ENCODE measurements around the gene DDX59. TPM values are rescaled to one million over a fixed set of nuclear protein-coding genes. Genes with fewer than 3 reads are reported as not detected.
"Not testable (repeated sequence)": the region's sequence is repeated elsewhere in the genome, so short reads cannot be mapped to it uniquely, and the experiment has no call there.

DDX59 gene
- polyA plus RNA-seq, 2 donors: 11.9 to 29.2 TPM

DNA sequence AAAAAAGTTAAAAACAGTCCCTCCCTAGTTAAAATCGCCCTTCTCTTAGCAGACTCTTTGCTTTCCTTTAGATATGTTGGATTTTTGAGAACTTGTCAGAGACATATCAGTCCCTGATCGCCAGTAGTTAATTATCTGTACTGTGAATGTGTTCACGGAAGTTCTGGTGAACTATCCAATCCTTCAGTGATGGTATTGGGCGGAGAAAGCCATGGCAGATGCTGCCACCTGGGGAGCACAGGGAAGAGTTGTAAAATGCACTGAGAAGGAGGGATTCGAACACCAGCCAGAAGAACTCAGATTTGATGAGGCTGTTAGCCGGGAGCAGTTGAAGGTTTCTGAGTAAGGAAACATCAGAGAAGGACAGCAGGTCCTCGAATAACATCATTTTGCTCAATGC, 31.6 kb downstream of the DDX59 start:
- 82 to 89% methylated on average over 7 of the region's 7 CpGs for WGBS, 2 donors
- no peaks in the 10 kb centered on the region for H3K27me3 ChIP-seq (ENCODE audit: control insufficient read depth in 1 of 2, insufficient read depth in 2 of 2, low read length in 2 of 2)
- no peaks in the 10 kb centered on the region for H3K36me3 ChIP-seq (ENCODE audit: control insufficient read depth in 2 of 2, insufficient read depth in 2 of 2, low read length in 1 of 2)
- no peak overlapping the region for H3K27ac ChIP-seq (ENCODE audit: low read depth in 2 of 2, low read length in 1 of 2)
- H3K4me1 ChIP-seq (ENCODE audit: control insufficient read depth in 2 of 2, insufficient read depth in 2 of 2, low read length in 1 of 2): no peaks in the 10 kb centered on the region
- H3K4me3 ChIP-seq (ENCODE audit: low read depth in 1 of 2, low read length in 2 of 2): no peak overlapping the region
- no peaks in the 10 kb centered on the region for H3K9me3 ChIP-seq (ENCODE audit: control insufficient read depth in 2 of 2, insufficient read depth in 1 of 2, low read depth in 1 of 2, low read length in 1 of 2)

GRCh38 chr1:200636681-200637080, 33.0 kb downstream of the DDX59 start:
- H3K36me3 ChIP-seq (ENCODE audit: control insufficient read depth in 2 of 2, insufficient read depth in 2 of 2, low read length in 1 of 2): no peaks in the 10 kb centered on the region
- H3K9me3 ChIP-seq (ENCODE audit: control insufficient read depth in 2 of 2, insufficient read depth in 1 of 2, low read depth in 1 of 2, low read length in 1 of 2): no peaks in the 10 kb centered on the region
- WGBS, 2 donors: 95 to 99% methylated on average over 2 of the region's 2 CpGs
- H3K4me1 ChIP-seq (ENCODE audit: control insufficient read depth in 2 of 2, insufficient read depth in 2 of 2, low read length in 1 of 2): no peaks in the 10 kb centered on the region
- no peak overlapping the region for H3K27ac ChIP-seq (ENCODE audit: low read depth in 2 of 2, low read length in 1 of 2)
- H3K27me3 ChIP-seq (ENCODE audit: control insufficient read depth in 1 of 2, insufficient read depth in 2 of 2, low read length in 2 of 2): no peaks in the 10 kb centered on the region
- no peak overlapping the region for H3K4me3 ChIP-seq (ENCODE audit: low read depth in 1 of 2, low read length in 2 of 2)

DNA sequence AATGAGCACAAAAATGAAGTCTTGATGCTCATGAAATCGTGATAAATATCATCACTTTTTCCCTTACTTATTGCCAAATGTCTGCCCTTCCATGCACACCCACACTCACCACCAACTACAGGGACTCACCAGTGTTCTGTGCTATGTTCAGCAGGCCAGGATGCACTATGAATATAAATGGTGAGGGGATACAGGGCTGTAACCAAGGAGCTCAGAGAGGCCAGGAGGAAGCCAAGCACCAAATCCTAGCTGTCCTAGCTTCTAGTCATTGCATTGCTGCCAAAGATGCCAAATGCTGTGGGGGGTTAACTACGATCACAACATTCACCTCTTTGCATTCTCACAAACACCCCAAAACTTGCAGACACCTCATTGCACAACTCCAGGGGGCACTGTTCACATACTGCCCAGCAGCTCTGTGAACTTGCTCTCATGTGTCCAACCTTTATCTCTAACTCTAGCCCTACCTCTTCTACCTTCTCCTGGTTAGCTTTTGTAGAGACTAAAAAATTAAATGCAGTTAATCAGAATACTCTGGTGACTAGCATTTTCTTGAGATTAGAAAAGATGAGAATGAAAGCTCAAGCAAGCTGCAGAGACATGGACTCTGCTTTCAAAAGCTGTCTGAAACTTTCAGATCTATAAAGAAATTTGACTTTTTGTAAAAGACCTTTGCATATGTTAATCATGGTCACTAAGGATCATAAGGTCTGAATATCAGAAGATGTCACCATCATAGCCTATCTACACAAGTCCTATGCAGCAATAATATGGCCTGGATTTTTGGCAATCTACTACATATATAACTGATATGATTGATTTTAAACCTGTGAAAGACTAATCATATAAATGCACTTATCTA, 35.2 kb downstream of the DDX59 start:
- 40 to 44% methylated on average over 2 of the region's 2 CpGs for WGBS, 2 donors
- H3K9me3 ChIP-seq (ENCODE audit: control insufficient read depth in 2 of 2, insufficient read depth in 1 of 2, low read depth in 1 of 2, low read length in 1 of 2): no peaks in the 10 kb centered on the region
- H3K4me1 ChIP-seq (ENCODE audit: control insufficient read depth in 2 of 2, insufficient read depth in 2 of 2, low read length in 1 of 2): no peaks in the 10 kb centered on the region
- H3K36me3 ChIP-seq (ENCODE audit: control insufficient read depth in 2 of 2, insufficient read depth in 2 of 2, low read length in 1 of 2): peaks cover 0 to 6% of the 10 kb centered on the region in 2 donors
- H3K27me3 ChIP-seq (ENCODE audit: control insufficient read depth in 1 of 2, insufficient read depth in 2 of 2, low read length in 2 of 2): no peaks in the 10 kb centered on the region
- no peak overlapping the region for H3K4me3 ChIP-seq (ENCODE audit: low read depth in 1 of 2, low read length in 2 of 2)
- no peak overlapping the region for H3K27ac ChIP-seq (ENCODE audit: low read depth in 2 of 2, low read length in 1 of 2)

- peaks cover 0 to 6% of the 10 kb centered on the region in 2 donors for H3K36me3 ChIP-seq (ENCODE audit: control insufficient read depth in 2 of 2, insufficient read depth in 2 of 2, low read length in 1 of 2)
- no peak overlapping the region for H3K4me3 ChIP-seq (ENCODE audit: low read depth in 1 of 2, low read length in 2 of 2)
- no peaks in the 10 kb centered on the region for H3K9me3 ChIP-seq (ENCODE audit: control insufficient read depth in 2 of 2, insufficient read depth in 1 of 2, low read depth in 1 of 2, low read length in 1 of 2)
- no peaks in the 10 kb centered on the region for H3K4me1 ChIP-seq (ENCODE audit: control insufficient read depth in 2 of 2, insufficient read depth in 2 of 2, low read length in 1 of 2)
- 85 to 86% methylated on average over 1 of the region's 1 CpG for WGBS, 2 donors
- no peaks in the 10 kb centered on the region for H3K27me3 ChIP-seq (ENCODE audit: control insufficient read depth in 1 of 2, insufficient read depth in 2 of 2, low read length in 2 of 2)
- no peak overlapping the region for H3K27ac ChIP-seq (ENCODE audit: low read depth in 2 of 2, low read length in 1 of 2)
Observed at GRCh38 chr1:200631375-200631774, 38.3 kb downstream of the DDX59 start.

- H3K4me3 ChIP-seq (ENCODE audit: low read depth in 1 of 2, low read length in 2 of 2); H3K27me3 ChIP-seq (ENCODE audit: control insufficient read depth in 1 of 2, insufficient read depth in 2 of 2, low read length in 2 of 2); H3K27ac ChIP-seq (ENCODE audit: low read depth in 2 of 2, low read length in 1 of 2); H3K9me3 ChIP-seq (ENCODE audit: control insufficient read depth in 2 of 2, insufficient read depth in 1 of 2, low read depth in 1 of 2, low read length in 1 of 2); H3K4me1 ChIP-seq (ENCODE audit: control insufficient read depth in 2 of 2, insufficient read depth in 2 of 2, low read length in 1 of 2); H3K36me3 ChIP-seq (ENCODE audit: control insufficient read depth in 2 of 2, insufficient read depth in 2 of 2, low read length in 1 of 2): not testable (repeated sequence)
- 96 to 97% methylated on average over 8 of the region's 8 CpGs for WGBS, 2 donors
Observed at GRCh38 chr1:200630515-200630899, 39.2 kb downstream of the DDX59 start.

DNA sequence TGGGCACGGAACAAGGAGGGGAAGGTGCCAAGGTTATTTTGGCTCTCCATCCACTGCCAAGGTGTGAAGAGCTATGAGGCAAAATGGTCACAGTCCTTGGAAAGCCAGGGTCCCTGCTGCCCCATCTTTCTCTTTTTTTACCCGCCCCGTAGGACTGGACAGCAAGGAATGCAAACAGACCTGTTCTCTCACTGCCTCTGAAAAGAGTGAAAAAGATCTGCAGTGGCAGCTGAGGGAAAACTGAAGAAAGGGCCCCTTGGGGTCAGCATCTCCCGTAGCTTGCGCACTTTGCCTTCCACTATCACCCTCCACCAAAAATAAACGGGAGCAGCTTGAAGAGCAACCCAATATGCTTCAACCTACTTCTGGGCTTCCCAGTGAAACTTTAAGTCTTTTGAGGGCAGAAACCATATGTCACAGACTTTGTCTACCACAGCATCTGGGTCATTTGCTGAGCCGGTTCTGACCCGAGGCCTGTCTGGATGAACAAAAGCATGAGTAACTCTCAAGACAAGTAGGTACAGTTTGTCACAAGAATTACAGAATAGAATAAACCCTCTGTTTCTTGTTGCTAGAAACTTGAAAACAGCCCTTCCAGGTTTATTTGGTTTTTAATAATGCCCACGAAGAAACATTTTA, 39.7 kb downstream of the DDX59 start:
- Histone ChIP-seq H3K27ac (ENCODE audit: low read depth in 2 of 2, low read length in 1 of 2) (no peak overlapping the region), H3K4me1 (ENCODE audit: control insufficient read depth in 2 of 2, insufficient read depth in 2 of 2, low read length in 1 of 2) (no peaks in the 10 kb centered on the region), H3K9me3 (ENCODE audit: control insufficient read depth in 2 of 2, insufficient read depth in 1 of 2, low read depth in 1 of 2, low read length in 1 of 2) (no peaks in the 10 kb centered on the region), H3K27me3 (ENCODE audit: control insufficient read depth in 1 of 2, insufficient read depth in 2 of 2, low read length in 2 of 2) (no peaks in the 10 kb centered on the region), H3K4me3 (ENCODE audit: low read depth in 1 of 2, low read length in 2 of 2) (no peak overlapping the region), H3K36me3 (ENCODE audit: control insufficient read depth in 2 of 2, insufficient read depth in 2 of 2, low read length in 1 of 2) (peaks cover 0 to 6% of the 10 kb centered on the region in 2 donors)
- 80 to 81% methylated on average over 9 of the region's 9 CpGs for WGBS, 2 donors

DNA sequence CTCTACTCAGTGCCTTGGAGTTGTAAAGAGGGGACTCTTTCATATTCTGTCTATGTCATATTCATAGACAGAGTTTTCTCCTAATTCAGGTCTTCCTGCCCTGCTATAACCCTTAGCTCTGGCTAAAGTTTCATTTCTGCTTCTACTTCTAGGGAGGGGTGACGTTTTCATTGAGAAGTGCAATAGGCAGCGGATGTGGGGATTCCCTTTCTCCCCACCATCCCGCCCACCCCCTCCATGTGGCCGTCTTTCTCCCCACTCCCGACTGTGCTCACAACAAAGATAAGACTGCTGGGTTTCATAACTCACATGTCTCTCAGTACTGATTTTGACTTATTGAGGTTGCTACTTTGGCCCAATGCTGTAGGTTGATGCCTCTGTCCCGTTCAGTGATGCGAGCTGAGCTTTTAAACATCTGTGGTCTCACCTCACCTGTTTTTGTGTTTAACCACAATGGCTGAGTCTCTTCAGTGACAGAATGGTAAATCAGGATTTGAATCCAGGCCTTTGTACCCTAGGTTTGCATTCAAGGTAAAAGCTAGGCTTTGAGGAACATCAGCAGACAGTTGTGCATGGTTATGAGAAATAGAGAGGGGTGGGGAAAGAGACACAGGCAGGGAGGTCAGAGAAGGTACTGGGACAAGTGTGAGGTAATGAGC, 41.4 kb downstream of the DDX59 start:
- 72 to 73% methylated on average over 7 of the region's 7 CpGs for WGBS, 2 donors
- H3K27ac ChIP-seq (ENCODE audit: low read depth in 2 of 2, low read length in 1 of 2): no peak overlapping the region

GRCh38 chr1:200627575-200628222, 42.0 kb downstream of the DDX59 start:
- no peak overlapping the region for H3K27ac ChIP-seq (ENCODE audit: low read depth in 2 of 2, low read length in 1 of 2)
- H3K9me3 ChIP-seq (ENCODE audit: control insufficient read depth in 2 of 2, insufficient read depth in 1 of 2, low read depth in 1 of 2, low read length in 1 of 2): no peaks in the 10 kb centered on the region
- no peaks in the 10 kb centered on the region for H3K4me1 ChIP-seq (ENCODE audit: control insufficient read depth in 2 of 2, insufficient read depth in 2 of 2, low read length in 1 of 2)
- H3K4me3 ChIP-seq (ENCODE audit: low read depth in 1 of 2, low read length in 2 of 2): no peak overlapping the region
- H3K36me3 ChIP-seq (ENCODE audit: control insufficient read depth in 2 of 2, insufficient read depth in 2 of 2, low read length in 1 of 2): peaks cover 0 to 6% of the 10 kb centered on the region in 2 donors
- 86 to 88% methylated on average over 1 of the region's 1 CpG for WGBS, 2 donors
- H3K27me3 ChIP-seq (ENCODE audit: control insufficient read depth in 1 of 2, insufficient read depth in 2 of 2, low read length in 2 of 2): no peaks in the 10 kb centered on the region

More for the DNA sequence above, 41.4 kb downstream of the DDX59 start:
- Histone ChIP-seq H3K9me3 (ENCODE audit: control insufficient read depth in 2 of 2, insufficient read depth in 1 of 2, low read depth in 1 of 2, low read length in 1 of 2) (no peaks in the 10 kb centered on the region), H3K4me1 (ENCODE audit: control insufficient read depth in 2 of 2, insufficient read depth in 2 of 2, low read length in 1 of 2) (no peaks in the 10 kb centered on the region), H3K4me3 (ENCODE audit: low read depth in 1 of 2, low read length in 2 of 2) (no peak overlapping the region), H3K27me3 (ENCODE audit: control insufficient read depth in 1 of 2, insufficient read depth in 2 of 2, low read length in 2 of 2) (no peaks in the 10 kb centered on the region), H3K36me3 (ENCODE audit: control insufficient read depth in 2 of 2, insufficient read depth in 2 of 2, low read length in 1 of 2) (peaks cover 0 to 6% of the 10 kb centered on the region in 2 donors)

DNA sequence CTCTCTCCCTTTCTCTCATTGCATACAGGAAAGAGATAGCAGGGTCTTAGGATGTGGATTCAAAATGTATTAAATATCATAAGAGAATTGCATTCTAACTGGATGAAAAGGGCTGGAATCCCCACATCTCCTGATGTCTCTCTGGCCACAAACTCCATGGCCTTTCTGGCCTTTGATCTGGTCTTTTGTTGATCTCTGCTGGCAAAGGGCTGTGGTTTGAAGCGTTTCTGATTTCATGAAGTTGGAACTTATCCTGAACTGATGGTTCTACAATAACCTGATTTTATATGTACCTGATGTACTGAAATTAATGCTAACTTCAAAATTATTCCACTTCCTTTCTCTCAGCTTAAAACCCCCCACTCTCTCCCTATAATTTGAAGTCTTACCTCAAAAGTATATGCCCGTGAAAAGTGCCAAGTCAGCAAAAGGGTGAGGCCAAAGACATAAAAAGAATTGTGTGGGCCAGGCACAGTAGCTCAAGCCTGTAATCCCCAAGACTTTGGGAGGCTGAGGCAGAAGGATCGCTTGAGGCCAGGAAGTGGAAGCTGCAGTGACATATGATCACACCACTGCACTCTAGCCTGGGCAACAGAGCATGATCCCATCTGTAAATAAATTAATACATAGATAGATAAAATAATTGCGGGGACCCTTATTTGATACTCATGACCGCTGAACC, 42.7 kb downstream of the DDX59 start:
- 69 to 74% methylated on average over 5 of the region's 5 CpGs for WGBS, 2 donors
- Histone ChIP-seq H3K9me3 (ENCODE audit: control insufficient read depth in 2 of 2, insufficient read depth in 1 of 2, low read depth in 1 of 2, low read length in 1 of 2) (no peaks in the 10 kb centered on the region), H3K27ac (ENCODE audit: low read depth in 2 of 2, low read length in 1 of 2) (no peak overlapping the region), H3K4me1 (ENCODE audit: control insufficient read depth in 2 of 2, insufficient read depth in 2 of 2, low read length in 1 of 2) (no peaks in the 10 kb centered on the region), H3K27me3 (ENCODE audit: control insufficient read depth in 1 of 2, insufficient read depth in 2 of 2, low read length in 2 of 2) (no peaks in the 10 kb centered on the region), H3K4me3 (ENCODE audit: low read depth in 1 of 2, low read length in 2 of 2) (no peak overlapping the region), H3K36me3 (ENCODE audit: control insufficient read depth in 2 of 2, insufficient read depth in 2 of 2, low read length in 1 of 2) (peaks cover 0 to 6% of the 10 kb centered on the region in 2 donors)
